ENCODE results near the gene MVB12B.

The MVB12B gene

DNA sequence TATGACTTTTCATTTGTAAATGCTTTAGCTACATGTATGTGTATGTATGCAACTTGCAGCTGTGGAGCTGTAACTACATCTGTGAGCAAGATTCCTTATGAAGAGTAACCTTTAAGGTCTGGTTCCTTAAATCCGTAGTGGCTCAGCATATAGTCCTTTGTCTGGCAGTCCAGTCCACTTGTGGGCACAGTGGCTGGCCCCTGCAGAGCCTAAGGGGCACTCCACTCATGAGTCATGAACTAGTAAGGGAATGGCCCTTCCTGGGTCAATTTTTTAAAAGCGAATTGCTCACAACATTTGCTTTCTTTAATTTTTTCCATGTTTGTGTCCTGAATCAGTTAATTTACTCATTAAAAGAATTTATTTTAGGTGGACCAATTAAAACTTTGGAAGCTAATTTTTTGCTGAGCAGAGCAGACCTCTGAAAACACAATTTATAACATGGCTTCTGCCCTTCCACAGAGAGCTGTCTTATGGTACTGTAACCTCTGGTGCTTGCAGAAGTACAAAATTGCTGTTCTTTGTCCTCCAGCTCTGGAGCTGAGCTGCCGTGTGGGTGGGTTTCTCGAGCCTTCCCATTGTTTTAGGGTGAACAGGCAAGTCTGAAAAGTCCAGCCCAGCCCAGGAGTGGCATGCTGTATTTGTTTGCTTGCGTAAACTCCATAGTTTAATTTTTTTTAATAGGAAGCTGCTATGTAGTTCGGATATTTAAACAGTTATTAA lies 110.1 kb downstream of the MVB12B start:
- no peak for DNase-seq

- DNase-seq = no peak
Measured at GRCh38 chr9:126437268-126437666, 110.6 kb downstream of the MVB12B start.

DNA sequence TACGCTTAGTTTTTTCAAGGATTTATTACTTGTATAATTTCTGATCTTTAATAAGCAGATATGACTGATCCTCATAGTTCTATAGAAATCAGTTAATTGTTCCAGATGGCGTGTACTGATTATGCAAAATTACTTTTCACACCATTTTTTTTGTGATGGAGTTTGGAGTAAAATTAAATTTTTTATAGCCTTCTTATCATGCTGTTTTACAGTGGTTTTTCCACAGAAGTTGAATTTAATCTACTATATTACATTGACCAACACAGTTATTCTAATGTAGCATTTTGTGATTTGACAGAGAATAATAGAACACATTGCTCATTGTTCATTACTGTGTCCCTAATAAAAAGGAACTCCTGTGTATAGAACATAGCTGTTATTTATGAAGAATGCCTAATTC lies 111.1 kb downstream of the MVB12B start:
- no peak for DNase-seq

DNA sequence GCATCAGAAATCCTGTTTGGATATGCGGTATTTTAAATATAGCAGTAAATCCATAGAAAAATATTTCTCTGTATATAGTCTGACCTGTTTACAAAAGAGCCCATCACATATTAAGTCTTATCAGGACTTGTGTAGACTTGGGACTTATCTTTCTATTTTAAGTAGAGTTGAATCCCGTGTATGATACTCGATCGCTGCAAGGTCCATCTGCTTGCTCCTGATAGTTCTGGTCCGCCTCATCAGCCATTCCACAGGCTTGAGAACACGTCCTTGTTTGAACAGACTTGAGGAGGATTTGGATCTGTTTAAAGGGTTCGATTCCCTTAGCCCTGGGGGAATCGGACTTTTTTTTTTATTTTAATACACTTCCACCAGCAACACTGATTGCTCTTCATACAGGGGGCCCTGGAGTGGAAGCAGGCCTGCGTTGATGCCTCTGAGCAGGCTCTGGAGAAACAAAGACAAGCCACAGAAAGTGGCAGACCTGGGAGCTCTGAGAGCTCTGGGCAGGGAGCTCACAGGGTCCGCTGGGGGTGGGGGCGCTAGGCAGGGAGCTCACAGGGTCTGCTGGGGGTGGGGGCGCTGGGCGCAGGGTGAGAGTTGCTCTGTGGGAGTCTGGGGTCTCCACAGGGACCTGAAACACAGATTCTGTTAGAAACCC lies 112.2 kb downstream of the MVB12B start:
- DNase-seq = no peak

- DNase-seq = no peak
Measured at GRCh38 chr9:126439402-126439765, 112.8 kb downstream of the MVB12B start.

DNA sequence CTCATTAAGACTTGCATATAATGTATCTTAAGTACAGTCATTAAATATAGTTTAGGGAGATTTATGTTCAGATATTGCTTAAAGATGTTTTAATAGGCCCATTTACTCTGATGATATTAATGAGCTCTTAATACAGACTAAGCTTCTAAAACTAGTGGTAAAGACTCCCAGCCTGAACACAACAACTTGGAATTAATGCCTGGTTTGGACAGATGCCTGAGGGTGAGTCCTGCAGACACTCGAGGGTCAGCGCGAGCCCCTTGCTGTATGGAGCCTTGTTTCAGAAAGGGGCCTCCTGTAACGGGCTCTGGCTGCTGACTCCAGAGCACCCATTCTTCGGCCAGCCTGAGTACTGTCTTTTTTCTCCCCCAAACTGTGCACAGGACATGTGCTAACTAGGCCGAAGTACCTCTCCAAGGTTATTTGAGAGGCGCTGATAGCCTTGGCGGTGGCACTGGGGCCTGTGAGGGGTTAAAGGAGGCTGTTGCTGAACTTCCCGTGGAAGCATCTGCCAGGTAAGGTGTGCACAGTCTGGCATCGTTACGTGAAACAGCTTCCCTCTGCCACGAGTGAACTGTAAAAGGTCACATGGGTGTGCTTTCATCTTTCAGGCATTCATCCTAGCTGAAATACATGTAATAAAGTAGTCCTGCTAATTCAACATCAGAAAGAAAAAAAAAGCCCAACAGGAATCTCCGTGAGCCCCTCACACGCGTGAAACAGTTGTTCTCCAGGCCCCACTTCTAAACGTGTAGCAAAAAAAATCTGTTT lies 113.4 kb downstream of the MVB12B start:
- DNase-seq = no peak

DNA sequence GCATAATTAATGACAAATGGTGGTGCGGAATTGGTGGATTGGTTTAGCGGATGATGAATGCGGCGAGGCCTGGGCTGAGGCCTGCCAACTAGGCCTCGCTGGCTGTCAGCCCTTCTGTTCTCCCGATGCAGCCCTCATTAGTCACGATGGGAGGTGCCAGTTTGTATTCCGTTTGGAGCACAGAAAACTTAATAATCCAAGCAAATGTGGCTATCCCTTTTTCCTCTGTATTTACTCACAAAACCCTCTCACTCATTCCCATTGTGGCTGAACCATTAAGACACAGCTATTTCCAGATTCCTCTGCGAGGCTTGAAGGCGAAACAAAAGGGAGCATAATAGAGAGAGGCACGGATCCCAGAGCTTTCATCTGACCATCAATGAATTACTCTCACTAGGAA lies 114.3 kb downstream of the MVB12B start:
- DNase-seq = no peak

DNA sequence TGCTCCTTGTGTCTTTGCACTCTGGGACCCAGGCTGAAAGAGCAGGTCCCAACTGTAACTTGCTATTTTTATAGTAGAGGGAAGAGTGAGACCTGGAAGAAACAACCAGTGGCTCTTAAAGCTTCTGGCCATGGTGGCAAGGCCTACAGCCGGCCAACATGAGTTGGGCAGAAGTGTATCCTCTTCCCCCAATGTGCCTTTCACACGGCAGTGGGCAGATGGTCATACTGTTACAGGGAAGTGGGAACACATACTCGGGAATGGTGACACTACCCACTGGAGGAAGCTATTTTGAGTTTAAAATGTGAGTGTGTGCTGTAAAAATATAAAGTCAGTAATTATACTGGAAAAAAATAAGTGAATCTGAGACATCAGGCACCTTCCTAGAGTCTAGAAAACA lies 116.0 kb downstream of the MVB12B start:
- DNase-seq = no peak

GRCh38 chr9:126443144-126443543 lies 116.5 kb downstream of the MVB12B start:
- DNase-seq = no peak

- no peak for DNase-seq
Measured at GRCh38 chr9:126448136-126448535, 121.5 kb downstream of the MVB12B start.

DNA sequence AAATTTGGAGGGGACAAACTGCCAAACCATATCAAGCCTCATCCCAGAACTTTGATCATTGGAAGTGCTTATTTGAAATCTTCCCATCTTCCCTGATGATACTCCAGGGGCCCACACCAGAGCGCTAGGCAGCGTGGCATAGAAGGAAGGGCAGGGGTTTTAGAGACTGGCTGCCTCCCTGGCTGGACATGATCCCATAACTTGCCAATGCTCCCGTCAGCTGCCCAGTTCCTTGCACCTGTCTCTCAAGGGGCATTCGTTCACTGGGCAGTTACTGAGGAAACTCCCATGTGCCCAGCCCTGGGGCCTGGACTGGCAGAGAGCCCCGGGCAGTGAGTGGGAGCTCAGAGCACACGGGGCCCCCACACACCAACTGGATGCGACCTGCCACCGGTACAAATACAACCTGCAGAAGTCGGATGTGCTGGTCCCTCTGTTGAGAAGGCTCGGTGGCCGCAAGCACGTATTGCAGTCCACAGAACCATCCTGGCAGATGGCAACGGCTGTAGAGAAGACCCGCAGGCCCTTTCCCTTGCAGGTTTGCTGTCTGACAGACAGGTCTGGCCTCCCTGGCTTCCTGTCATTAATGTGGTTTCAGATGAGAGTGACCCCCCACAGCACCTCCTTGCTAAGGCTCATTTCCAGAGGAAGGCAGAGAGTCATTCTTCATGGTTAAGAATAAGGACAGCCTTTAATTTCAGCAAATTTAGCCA lies 122.4 kb downstream of the MVB12B start:
- no peak for DNase-seq

- DNase-seq = no peak
Measured at GRCh38 chr9:126449725-126450667, 123.4 kb downstream of the MVB12B start.

- no peak for DNase-seq
Measured at GRCh38 chr9:126450668-126451205, 124.1 kb downstream of the MVB12B start.

GRCh38 chr9:126451316-126451885 lies 124.8 kb downstream of the MVB12B start:
- DNase-seq = no peak

DNA sequence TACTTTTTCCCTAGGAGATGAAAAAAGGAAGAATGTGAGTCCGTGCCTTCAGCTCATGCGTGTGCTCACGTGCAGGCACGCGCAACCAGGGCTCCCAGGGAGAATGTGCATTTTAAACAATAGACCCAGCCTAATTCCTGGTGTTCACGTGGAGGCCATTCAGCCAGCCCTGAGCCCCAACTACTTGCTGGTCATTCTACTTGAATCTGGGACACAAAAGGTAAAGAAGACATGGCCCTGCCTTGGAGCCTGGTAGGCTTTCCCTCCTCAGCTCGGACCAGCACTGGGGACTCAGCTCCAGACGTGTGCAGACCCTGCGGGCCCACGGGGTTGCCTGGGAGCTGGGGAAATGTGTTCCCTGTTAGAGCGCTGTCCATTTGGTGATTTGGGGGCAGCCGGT lies 125.5 kb downstream of the MVB12B start:
- no peak for DNase-seq

- no peak for DNase-seq
Measured at GRCh38 chr9:126453156-126453963, 126.7 kb downstream of the MVB12B start.

DNA sequence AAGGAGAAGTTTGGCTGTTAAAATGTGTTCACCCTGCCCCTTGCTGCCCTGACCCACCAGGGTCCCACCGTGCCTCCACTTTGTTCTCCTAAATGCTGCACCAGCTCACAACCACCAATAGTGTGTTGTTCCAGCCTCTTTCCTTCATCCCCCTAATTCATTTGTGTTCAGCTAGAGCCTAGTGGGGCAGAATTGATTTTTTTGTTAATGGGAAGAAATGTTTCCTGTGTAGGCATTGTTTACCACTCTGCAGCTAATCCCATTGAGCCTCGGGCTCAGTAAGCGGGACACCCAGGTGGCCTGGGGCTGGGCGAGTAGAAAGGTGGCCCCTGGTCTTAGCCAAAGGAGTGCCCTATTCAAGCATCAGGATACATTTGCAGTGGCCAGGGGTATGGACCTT lies 127.6 kb downstream of the MVB12B start:
- DNase-seq = no peak

GRCh38 chr9:126454795-126455194 lies 128.2 kb downstream of the MVB12B start:
- no peak for DNase-seq

- DNase-seq = no peak
Measured at GRCh38 chr9:126456441-126457174, 130.0 kb downstream of the MVB12B start.

- no peak for DNase-seq
Measured at GRCh38 chr9:126457175-126457547, 130.5 kb downstream of the MVB12B start.
